HEK293 (cell line): ENCODE results near the gene CX3CL1.

Source experiments
- TCF7L2 ChIP-seq: IDR thresholded peaks from 2 replicates; pipeline ENCODE4 v1.6.1; 2011; ENCODE audit warnings: low read depth, mild to moderate bottlenecking, inconsistent platforms, low read length, moderate library complexity, borderline replicate concordance
- YY1 ChIP-seq: fragments of 450-650 bp; formaldehyde crosslinking; IDR thresholded peaks from 2 replicates; pipeline ENCODE4 v1.5.1; 2018; ENCODE audit warnings: missing biosample characterization, missing genetic modification characterization
- ZNF138 ChIP-seq: fragments of 450-650 bp; formaldehyde crosslinking; IDR thresholded peaks from 2 replicates; pipeline ENCODE4 v1.5.1; 2016; ENCODE audit warnings: missing biosample characterization, missing genetic modification characterization, borderline replicate concordance
- ZNF157 ChIP-seq: fragments of 450-650 bp; formaldehyde crosslinking; IDR thresholded peaks from 2 replicates; pipeline ENCODE4 v1.5.1; 2016; ENCODE audit warnings: missing biosample characterization, missing genetic modification characterization
- ZNF16 ChIP-seq: fragments of 450-650 bp; formaldehyde crosslinking; IDR thresholded peaks from 2 replicates; pipeline ENCODE4 v1.5.1; 2016; ENCODE audit warnings: low read depth, missing biosample characterization, missing genetic modification characterization
- ZNF548 ChIP-seq: fragments of 450-650 bp; formaldehyde crosslinking; IDR thresholded peaks from 2 replicates; pipeline ENCODE4 v1.5.1; 2016; ENCODE audit warnings: missing biosample characterization, missing genetic modification characterization
- ZNF558 ChIP-seq: fragments of 450-650 bp; formaldehyde crosslinking; IDR thresholded peaks from 2 replicates; pipeline ENCODE4 v1.5.1; 2016; ENCODE audit warnings: missing biosample characterization, missing genetic modification characterization
- ZNF626 ChIP-seq: fragments of 450-650 bp; sonication (Bioruptor Pico); formaldehyde crosslinking; IDR thresholded peaks from 2 replicates; pipeline ENCODE4 v1.5.1; 2018; ENCODE audit warnings: missing biosample characterization, missing genetic modification characterization, inconsistent platforms
- ZNF701 ChIP-seq: fragments of 450-650 bp; formaldehyde crosslinking; IDR thresholded peaks from 2 replicates; pipeline ENCODE4 v1.5.1; 2016; ENCODE audit warnings: missing biosample characterization, missing genetic modification characterization
- TF ChIP-seq, protein P1 (sequence below): fragments of 450-650 bp; formaldehyde crosslinking; IDR thresholded peaks from 2 replicates; pipeline ENCODE4 v1.5.1; 2016; ENCODE audit warnings: missing biosample characterization, missing genetic modification characterization
- TF ChIP-seq, protein P2 (sequence below): fragments of 450-650 bp; formaldehyde crosslinking; IDR thresholded peaks from 2 replicates; pipeline ENCODE4 v1.5.1; 2016; ENCODE audit warnings: missing biosample characterization, missing genetic modification characterization
- TF ChIP-seq, protein P3 (sequence below): sonication (generic); formaldehyde crosslinking; IDR thresholded peaks from 2 replicates; pipeline ENCODE4 v1.8.1; 2022; ENCODE audit warnings: mild to moderate bottlenecking, moderate library complexity, missing genetic modification reagents

GRCh38 chr16:57391300-57391699 is 19.0 kb downstream of the CX3CL1 start:
- no peak for TF ChIP-seq TCF7L2
- TF ChIP-seq, protein P1, sequence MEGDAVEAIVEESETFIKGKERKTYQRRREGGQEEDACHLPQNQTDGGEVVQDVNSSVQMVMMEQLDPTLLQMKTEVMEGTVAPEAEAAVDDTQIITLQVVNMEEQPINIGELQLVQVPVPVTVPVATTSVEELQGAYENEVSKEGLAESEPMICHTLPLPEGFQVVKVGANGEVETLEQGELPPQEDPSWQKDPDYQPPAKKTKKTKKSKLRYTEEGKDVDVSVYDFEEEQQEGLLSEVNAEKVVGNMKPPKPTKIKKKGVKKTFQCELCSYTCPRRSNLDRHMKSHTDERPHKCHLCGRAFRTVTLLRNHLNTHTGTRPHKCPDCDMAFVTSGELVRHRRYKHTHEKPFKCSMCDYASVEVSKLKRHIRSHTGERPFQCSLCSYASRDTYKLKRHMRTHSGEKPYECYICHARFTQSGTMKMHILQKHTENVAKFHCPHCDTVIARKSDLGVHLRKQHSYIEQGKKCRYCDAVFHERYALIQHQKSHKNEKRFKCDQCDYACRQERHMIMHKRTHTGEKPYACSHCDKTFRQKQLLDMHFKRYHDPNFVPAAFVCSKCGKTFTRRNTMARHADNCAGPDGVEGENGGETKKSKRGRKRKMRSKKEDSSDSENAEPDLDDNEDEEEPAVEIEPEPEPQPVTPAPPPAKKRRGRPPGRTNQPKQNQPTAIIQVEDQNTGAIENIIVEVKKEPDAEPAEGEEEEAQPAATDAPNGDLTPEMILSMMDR, result no peak
- TF ChIP-seq ZNF548, result no peak
- no peak for TF ChIP-seq ZNF138
- no peak for TF ChIP-seq ZNF558 (tag by site-specific recombination)
- TF ChIP-seq ZNF626 (tag by site-specific recombination), result no peak
- TF ChIP-seq, protein P2, sequence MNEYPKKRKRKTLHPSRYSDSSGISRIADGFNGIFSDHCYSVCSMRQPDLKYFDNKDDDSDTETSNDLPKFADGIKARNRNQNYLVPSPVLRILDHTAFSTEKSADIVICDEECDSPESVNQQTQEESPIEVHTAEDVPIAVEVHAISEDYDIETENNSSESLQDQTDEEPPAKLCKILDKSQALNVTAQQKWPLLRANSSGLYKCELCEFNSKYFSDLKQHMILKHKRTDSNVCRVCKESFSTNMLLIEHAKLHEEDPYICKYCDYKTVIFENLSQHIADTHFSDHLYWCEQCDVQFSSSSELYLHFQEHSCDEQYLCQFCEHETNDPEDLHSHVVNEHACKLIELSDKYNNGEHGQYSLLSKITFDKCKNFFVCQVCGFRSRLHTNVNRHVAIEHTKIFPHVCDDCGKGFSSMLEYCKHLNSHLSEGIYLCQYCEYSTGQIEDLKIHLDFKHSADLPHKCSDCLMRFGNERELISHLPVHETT (tag by site-specific recombination), result no peak
- TF ChIP-seq, protein P3, sequence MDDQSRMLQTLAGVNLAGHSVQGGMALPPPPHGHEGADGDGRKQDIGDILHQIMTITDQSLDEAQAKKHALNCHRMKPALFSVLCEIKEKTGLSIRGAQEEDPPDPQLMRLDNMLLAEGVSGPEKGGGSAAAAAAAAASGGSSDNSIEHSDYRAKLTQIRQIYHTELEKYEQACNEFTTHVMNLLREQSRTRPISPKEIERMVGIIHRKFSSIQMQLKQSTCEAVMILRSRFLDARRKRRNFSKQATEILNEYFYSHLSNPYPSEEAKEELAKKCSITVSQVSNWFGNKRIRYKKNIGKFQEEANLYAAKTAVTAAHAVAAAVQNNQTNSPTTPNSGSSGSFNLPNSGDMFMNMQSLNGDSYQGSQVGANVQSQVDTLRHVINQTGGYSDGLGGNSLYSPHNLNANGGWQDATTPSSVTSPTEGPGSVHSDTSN (CRISPR knock-in tag), result no peak
- no peak for TF ChIP-seq ZNF701
- no peak for TF ChIP-seq ZNF16 (tag by site-specific recombination)
- no peak for TF ChIP-seq YY1 (tag by site-specific recombination)
- TF ChIP-seq ZNF157 (tag by site-specific recombination), result no peak
